Measurements from ENCODE around the gene ARHGAP28.

ARHGAP28 gene

DNA sequence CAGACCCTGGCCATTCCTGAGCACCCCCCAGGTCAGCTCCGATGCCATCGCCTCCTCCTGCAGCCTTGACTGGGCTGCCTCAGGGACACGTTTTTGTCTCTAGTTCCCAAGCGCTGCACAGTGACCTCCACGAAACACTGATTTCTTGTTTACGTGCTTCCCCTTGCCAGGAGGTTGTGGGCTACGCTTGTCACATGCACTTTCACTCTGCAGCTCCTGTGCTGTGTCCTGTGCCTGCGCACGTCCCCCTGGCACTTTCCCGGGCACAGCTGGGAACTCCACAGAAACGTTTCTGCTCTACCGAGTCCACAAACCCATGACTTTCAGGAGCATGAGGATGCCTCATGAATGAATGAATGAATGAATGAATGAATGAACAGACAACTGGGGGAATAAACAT lies 227.5 kb downstream of the ARHGAP28 start:
- TF ChIP-seq, protein P1, sequence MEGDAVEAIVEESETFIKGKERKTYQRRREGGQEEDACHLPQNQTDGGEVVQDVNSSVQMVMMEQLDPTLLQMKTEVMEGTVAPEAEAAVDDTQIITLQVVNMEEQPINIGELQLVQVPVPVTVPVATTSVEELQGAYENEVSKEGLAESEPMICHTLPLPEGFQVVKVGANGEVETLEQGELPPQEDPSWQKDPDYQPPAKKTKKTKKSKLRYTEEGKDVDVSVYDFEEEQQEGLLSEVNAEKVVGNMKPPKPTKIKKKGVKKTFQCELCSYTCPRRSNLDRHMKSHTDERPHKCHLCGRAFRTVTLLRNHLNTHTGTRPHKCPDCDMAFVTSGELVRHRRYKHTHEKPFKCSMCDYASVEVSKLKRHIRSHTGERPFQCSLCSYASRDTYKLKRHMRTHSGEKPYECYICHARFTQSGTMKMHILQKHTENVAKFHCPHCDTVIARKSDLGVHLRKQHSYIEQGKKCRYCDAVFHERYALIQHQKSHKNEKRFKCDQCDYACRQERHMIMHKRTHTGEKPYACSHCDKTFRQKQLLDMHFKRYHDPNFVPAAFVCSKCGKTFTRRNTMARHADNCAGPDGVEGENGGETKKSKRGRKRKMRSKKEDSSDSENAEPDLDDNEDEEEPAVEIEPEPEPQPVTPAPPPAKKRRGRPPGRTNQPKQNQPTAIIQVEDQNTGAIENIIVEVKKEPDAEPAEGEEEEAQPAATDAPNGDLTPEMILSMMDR (IDR thresholded peaks at IDR 0.05): no peak
- H3K4me3 ChIP-seq: no peak overlapping the region
- H3K27ac ChIP-seq: no peak overlapping the region
- DNase-seq (ENCODE audit: low spot score): no peak

DNA sequence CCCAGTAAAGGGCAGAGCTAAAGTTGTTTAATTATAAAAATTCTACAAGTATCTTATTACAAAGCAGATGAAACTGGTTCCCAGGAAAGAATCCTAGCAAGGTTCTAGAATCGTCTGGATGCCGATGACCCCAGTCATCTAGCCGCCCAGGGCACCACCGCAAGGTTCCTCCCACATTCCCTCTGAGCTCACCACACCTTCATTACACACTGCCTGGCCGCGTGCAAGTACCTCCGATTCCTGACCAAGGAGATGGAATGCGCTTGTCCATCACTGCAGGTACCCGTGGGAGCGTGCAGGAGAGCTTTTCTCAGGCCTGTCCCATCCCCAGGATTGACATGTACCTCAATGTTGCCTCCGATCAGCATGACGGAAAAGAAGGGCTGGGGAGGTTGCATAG lies 229.6 kb downstream of the ARHGAP28 start:
- DNase-seq (ENCODE audit: low spot score): no peak
- Histone ChIP-seq H3K27ac (no peak overlapping the region), H3K4me3 (no peak overlapping the region)
- TF ChIP-seq, protein P1 (IDR thresholded peaks at IDR 0.05): no peak

DNA sequence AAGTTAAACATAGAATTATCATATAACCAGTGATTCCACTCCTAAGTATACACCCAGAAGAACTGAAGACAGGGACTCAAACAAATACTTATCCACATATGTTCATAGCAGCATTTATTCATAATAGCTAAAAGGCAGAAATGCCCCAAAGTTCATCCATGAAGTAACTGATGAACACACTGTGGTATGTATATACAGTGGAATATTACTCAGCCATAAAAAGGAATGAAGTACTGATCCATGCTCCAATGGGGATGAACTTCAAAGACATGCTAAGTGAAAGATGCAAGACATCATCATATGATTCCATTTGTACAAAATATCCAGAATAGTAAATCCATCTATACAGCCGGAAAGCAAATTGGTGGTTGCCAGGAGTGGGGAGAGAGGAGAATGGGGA lies 230.6 kb downstream of the ARHGAP28 start:
- TF ChIP-seq, protein P1 (IDR thresholded peaks at IDR 0.05): no peak
- Histone ChIP-seq H3K4me3 (no peak overlapping the region), H3K27ac (no peak overlapping the region)
- DNase-seq (ENCODE audit: low spot score): no peak

DNA sequence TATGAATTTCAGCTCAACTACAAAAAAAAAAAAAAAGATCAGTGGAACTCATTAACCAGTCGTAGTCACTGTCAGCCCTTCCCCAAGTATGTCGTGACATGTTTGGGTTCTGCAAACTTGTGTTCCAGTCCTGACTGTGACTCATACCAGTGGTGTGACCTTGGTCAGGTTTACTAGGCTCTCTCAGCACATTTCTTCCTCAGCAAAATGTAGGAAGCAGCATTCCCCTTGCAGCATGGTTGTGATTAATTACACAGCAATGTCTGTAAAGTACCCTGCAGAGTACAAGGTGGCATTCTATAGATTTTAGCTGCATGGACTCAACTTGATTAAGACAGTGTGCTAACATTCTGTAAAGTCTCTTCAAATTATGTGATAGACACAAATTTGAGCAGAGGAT lies 231.1 kb downstream of the ARHGAP28 start:
- DNase-seq (ENCODE audit: low spot score): no peak
- H3K27ac ChIP-seq: no peak overlapping the region
- TF ChIP-seq, protein P1 (IDR thresholded peaks at IDR 0.05): no peak
- no peak overlapping the region for H3K4me3 ChIP-seq

DNA sequence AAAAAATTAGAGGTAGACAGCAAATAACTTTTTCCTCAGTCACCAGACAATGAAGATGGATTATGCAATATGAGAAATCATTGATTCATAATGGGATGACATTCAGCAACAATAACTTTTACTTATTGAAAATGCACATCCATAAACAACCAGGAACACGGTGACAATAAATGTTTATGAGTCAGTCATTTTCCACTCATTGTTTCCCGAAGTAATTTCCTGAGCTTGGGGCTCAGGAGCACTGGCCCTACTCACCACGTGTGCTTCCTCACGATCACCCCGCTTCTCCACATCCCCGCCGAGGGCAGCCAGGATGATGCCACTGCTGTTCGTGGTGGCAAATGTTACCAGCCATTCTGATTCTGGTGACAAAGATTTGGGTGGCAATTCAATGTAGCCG lies 231.8 kb downstream of the ARHGAP28 start:
- DNase-seq (ENCODE audit: low spot score): no peak
- no peak overlapping the region for H3K4me3 ChIP-seq
- TF ChIP-seq, protein P1 (IDR thresholded peaks at IDR 0.05): no peak
- H3K27ac ChIP-seq: no peak overlapping the region

DNA sequence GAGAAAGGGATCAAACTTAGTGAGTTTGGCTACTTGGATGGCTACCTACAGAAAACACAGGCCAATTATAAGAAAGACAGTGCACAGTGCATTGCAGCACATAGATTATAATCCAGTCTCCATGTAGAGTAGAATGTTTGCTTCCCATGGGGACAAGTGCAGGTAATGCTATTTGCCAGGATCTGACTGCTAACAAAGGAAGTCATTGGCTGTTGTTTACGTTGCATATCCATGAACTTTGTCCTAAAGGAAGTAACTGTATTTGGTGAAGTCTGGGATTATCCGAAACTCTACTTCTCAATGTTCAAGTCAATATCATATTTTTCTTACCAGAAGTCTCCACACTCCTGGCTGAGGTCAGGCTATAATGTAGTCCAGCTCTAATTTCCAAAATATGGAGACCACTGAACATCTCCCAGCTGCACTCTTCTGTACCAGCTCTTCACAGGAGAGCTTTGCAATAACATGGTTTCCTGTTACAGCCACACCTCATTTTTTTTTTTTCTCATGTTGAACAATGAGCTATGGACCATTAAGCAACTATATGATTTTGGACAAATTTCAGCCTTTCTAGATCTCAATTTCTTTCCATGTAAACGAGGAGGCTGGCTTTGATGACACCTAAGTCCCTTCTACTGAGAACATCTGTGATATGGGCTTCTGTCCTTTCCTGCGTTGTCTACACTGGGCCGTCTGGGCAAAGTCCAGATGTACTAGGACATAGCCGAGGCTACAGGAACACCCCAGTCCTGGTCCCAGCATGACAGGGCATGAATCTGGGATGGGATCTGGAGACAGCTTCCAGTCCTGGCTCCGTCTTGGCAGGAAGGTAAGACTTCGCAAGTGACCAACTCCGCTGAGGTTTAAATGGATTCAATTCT lies 233.3 kb downstream of the ARHGAP28 start:
- H3K27ac ChIP-seq: no peak overlapping the region
- no peak overlapping the region for H3K4me3 ChIP-seq
- DNase-seq (ENCODE audit: low spot score): no peak
- TF ChIP-seq, protein P1 (IDR thresholded peaks at IDR 0.05): no peak

DNA sequence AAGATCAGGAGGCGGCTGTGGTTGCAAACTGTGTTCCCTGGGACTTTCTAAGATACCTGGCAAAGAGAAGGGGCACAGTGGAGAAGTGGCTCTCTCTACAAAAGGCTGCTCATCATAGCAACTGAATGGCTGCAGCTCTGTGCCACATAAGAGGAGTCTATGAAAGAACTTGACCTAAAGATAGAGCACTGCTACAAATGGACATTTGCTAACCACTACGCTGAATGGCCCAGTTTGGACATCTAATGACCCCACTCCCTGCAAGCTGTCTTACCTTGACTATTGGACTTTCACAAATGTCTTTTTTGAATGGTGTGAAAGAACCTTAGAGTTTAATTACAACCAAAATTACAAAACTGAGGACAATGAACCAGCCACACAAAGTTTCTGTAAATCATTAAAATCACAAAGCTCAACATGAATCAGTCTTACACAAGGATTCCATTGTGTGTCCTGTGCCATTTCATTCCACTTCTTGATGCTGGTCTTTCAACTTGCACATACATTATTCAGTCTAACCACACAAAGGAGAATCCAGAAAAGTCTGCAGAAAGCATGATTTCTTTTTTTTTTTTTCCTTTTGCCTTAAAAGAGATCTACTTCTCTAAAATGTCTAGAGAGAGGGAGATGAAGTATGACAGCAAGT lies 234.1 kb downstream of the ARHGAP28 start:
- H3K27ac ChIP-seq: no peak overlapping the region
- no peak for DNase-seq (ENCODE audit: low spot score)
- no peak overlapping the region for H3K4me3 ChIP-seq
- TF ChIP-seq, protein P1 (IDR thresholded peaks at IDR 0.05): no peak

Measured in coronary artery (tissue), 2 donors.